Activated CD4-positive, CD25-positive, alpha-beta regulatory T cell treated with anti-CD3 and anti-CD28 coated beads, Interleukin-2, amount 50 U/mL, for 24 hours (primary cell): ENCODE data around the gene XIST.
"Not testable (repeated sequence)": the region's sequence is repeated elsewhere in the genome, so short reads cannot be mapped to it uniquely, and the experiment has no call there.

Experiments used
- ATAC-seq, 2 donors: fragments of 150-1000 bp; cut with Tn5 transposase; one replicate each; pipeline ENCODE4 v1.10.0; 2021; ENCODE audit warnings: mild to moderate bottlenecking in 1 of 2, moderate library complexity in 1 of 2

The XIST gene

DNA sequence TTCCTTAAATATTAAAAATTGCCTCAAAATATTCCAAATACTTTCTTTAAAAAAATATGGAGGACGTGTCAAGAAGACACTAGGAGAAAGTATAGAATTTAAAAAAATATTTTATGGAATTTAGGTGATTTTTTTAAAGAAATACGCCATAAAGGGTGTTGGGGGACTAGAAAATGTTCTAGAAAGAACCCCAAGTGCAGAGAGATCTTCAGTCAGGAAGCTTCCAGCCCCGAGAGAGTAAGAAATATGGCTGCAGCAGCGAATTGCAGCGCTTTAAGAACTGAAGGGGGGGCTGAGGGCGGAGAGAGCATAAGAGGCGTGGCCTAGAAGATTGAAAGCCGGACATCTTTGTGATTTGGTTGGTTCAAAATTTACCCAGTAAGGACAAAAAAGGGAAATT, at the start of gene XIST:
Gene XIST, minus strand, starts transcription at position 248 of the 400 bp plus-strand sequence.
- no peak for ATAC-seq

DNA sequence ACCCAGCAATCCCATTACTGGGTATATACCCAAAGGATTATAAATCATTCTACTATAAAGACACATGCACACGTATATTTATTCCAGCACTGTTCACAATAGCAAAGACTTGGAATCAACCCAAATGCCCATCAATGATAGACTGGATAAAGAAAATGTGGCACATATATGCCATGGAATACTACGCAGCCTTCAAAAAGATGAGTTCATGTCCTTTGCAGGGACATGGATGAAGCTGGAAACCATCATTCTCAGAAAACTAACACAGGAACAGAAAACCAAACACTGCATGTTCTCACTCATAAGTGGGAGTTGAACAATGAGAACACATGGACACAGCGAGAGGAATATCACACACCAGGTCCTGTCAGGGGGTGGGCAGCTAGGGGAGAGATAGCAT, 45.8 kb upstream of the XIST start:
- not testable (repeated sequence) for ATAC-seq

GRCh38 chrX:73892515-73893090, 40.1 kb upstream of the XIST start:
- ATAC-seq: not testable (repeated sequence)

GRCh38 chrX:73882260-73882659, 29.7 kb upstream of the XIST start:
- ATAC-seq: not testable (repeated sequence)

DNA sequence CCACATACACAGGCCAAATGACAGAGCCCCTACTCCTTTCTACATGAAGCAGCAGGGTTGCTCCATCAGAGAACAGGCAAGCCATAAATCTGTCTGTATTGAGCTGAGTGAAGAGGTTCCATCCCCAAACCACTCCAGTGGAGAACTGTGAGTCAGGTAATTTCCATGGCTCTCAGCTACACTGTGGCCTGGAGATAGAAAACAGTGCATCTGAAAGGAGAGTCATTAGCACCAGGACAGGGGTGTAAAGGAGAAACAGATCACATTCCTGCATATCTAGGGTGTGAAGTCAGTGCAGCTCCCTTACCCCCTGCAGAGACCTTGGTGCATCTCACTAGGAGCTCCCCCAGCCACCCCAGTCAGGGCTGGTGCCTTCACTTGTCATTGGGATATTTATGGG, 25.2 kb upstream of the XIST start:
- ATAC-seq: no peak

- no peak for ATAC-seq
These were observed 24.4 kb upstream of the XIST start for GRCh38 chrX:73876911-73877310.

GRCh38 chrX:73868916-73869315, 16.4 kb upstream of the XIST start:
- ATAC-seq: no peak

DNA sequence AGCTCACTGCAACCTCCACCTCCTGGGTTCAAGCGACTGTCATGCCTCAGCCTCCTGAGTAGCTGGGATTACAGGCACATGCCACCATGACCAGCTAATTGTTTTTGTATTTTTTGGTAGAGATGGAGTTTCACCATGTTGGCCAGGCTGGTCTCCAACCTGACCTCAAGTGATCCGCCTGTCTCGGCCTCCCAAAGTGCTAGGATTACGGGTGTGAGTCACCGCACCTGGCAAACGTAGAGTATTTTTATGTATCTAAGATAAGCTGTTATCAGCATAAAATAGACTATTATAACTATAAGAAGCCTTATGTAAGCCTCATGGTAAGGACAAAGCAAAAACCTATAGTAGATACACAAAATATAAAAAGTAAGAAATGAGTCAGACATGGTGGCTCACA, 14.6 kb upstream of the XIST start:
- no peak for ATAC-seq

DNA sequence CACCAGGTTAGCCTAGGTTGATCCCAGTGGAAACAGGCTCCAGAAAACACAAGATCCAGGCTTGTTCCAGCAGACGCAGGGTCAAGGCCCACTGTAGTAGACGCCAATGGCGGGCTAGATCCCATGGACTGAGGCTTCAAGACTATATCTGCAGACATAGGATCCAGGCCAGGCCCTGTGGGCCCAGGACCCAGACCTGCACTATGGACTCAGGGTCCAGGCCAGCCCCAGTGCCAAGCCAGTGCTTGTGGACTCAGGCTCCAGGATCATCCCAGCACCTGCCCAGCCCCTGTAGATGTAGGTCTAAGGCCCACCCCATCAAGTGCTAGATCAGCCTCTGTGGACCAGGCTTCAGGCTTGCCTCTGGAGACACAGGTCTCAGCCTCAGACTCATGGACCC, 11.3 kb upstream of the XIST start:
- ATAC-seq: no peak

DNA sequence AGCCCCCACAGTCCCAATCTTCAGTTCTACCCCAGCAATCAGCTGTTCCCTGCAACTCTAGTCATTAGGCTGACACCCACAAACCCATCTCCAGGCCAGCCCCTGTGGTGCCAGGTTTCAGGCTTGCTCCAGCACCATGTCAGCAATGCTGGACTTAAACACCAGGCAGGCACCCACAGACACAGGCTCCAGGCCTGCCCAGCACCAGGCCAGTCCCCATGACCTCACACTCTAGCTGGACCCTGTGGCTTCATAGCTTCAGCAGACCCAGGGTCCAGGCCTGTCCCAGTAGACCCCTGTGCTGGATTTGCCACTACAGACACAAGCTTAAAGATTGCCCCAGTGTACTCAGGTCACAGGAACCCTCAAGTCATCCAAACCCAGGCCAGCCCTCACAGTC, 10.8 kb upstream of the XIST start:
- no peak for ATAC-seq

DNA sequence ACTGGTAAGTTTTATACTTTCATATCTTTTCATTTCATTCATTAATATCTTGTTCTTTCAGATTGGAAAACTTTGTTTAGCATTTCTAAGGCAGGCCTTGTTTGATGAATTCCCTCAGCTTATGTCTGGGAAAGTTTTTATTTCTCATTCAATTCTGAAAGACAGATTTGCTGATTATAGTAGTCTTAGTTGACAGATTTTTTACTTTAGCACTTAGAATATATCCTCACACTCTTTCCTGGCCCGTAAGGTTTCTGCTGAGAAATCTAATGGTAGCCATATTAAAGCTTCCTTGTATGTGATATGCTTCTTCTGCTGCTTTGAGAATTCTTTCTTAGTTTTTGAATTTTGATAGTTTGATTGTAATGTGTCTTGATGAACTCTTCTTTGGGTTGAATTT, 7.1 kb upstream of the XIST start:
- no peak for ATAC-seq

- no peak for ATAC-seq
These were observed 3.0 kb upstream of the XIST start for GRCh38 chrX:73855546-73855945.

DNA sequence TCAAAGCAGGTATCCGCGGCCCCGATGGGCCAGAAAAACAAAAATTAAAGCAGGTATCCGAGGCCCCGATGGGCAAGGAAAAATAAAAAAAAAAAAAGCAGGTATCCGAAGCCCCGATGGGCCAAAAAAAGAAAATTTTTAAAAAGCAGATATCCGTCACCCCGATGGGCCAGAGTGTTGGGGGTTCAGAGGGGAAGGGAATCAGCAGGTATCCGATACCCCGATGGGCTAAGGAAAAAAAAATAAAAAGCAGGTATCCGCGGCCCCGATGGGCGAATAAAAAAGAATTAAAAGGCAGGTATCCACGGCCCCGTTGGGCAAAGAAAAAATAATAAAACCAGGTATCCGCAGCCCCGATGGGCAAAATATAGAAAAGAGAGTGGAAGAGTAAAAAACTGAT, 492 bp downstream of the XIST start:
- ATAC-seq: no peak

DNA sequence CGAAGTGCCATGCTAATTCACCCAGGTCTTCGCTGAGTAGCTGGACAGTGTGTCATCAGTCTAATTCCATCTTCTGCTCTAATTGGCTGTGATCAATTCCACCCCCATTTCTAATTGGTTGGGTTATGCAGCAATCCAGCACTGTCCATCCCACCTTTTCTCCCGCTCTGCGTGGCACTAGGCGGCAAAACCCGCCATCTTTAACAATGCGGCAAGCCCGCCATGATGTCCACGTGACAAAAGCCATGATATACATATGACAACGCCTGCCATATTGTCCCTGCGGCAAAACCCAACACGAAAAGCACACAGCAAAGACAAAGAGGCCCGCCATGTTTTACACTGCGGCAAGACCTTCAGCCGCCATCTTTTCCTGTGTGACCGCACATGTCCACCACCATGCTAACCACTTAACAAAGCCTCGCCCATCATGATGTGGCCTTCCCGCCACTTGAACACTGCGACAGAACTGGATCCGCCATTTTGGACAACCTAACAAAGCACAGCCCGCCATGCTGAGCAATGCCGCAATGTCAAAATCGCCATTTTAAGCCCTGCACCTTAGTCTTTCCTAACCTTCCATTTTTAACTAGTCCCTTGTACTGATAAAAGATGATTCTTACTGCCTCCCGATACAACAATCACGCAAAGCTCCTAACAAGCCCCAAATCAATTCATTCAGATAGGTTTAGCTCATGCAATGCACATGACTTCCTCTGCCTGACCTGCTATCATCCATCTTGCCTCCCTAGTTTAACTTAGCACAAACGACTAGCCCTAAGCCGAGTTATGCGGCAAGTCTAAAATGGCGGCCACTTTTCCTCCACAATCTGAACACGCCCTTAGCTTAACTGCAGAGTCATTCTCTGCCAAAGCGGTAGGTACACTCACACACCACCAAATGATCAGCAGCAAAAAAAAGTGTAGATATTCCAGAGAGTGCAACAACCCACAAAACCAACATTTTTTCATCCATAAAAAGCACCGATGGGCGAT, 1.2 kb downstream of the XIST start:
- ATAC-seq: no peak

DNA sequence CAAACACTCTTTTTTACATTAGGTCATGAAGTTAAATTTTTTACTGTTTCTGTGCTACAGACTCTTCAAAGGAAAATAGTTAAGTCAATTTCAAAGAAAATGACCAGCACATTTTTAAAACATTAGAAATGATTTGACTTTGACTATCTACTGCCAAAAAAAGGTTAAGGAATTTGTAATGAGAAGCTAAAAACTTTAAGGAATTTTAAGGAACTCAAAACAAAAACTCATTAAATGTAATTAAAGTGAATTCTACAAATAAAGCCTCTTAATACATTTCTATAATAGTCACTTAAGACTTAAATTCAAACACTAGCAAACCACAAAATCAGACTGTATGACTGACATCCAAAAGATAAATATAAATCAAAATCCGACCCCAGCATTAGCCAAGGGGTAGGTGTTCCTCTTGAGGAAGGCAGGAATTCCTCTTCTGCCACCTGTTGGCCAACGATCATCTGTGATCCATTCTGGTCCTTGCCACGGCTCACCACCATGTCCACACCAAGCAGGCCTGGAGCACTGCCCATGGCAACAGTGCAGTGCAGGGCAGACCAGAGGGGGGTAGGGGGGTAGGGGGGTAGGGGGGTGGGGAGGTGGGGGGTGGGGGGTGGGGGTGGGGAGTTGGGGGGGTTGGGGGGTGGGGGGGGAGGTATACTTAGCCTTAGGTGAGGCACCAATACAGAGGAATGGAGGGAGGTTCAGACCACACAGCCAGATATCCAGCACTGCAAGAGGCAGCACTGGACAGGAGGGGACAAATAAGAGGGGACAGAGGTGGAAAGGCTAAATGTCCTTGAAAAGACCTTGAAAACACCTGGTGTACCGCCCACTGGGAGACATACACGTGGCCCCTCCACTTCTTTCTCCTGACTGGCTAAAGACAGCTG, 2.1 kb downstream of the XIST start:
- ATAC-seq: no peak

GRCh38 chrX:73849073-73849472, 3.4 kb downstream of the XIST start:
- ATAC-seq: no peak

- ATAC-seq: no peak
These were observed 4.5 kb downstream of the XIST start for GRCh38 chrX:73847991-73848390.

GRCh38 chrX:73847100-73847499, 5.4 kb downstream of the XIST start:
- ATAC-seq: no peak

DNA sequence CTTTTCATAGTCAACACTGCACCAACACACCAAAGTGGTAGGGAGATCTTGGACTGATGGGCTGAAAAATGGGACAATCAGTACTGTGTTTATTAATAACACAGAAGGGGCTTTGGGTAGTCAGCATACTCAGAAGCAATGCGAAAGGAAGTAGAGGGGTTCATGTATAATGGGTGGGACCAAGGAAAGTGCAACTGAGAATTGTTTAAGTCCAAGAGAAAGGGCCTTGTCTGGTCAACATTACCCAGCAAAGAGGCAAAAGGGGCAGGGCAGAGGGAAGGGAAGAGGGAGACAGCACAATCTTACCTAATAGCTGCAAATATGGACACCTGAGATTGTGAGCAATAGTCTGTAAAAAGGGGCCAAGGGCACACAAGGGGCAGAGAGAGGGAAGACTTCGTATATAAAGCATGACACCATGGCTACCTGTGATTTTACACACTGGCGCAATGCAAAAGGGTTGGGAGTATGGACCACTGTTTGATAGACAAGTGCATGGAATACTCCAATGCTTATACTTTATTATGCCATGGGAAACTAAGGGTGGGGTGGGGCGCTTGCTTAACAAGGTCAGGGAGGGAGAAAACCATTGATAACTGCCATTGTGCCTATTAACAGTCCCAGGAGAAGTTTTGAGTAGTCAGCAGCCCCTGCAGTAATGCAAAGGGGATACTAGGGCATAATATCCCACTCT, 9.8 kb downstream of the XIST start:
- ATAC-seq: no peak

DNA sequence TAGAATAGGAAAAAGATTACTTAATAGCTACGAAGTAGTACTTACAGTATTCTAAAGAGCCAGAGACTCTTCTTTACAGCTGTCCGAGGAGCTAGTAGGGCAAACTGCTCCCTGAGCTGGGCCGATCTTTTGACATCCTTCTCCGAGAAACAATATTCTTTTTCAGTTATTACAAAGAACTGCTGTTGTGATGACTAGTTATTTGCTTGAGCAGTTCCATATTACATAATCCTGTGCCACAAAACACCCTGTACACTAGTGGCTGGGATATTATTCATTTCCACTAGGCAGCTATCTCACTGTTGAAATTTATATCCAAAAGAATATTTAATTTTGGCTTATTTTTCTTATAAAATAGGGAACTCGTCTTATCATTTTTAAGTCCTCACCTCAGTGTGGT, 11.2 kb downstream of the XIST start:
- ATAC-seq: no peak

GRCh38 chrX:73840120-73840924, 12.2 kb downstream of the XIST start:
- no peak for ATAC-seq

DNA sequence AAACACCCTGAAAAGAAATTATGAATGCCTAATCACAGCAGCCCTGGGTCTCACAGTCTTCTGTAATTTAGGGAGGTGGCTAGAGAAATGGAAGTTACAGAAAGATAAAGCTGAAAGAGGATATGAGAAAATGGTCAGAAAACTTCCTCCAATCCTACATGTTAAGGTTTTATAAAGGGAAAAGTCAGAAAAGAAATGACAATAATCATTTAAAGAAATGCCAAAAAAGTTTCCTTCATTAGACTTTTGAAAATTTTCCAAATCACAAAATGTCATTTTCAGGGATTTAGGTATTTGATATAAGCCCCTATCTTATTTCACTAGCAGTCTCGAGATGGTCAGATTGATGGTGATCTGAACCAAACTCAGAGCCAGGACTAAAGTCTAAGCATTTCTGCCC, 13.4 kb downstream of the XIST start:
- ATAC-seq: no peak
